Thyroid gland (tissue), 4 donors: ENCODE measurements around the gene PLEKHJ1.

Experiments
- CTCF ChIP-seq, 6 experiments: fragments of 200-600 bp in 3 of 6; fragments of 450-650 bp in 3 of 6; sonication (generic) in 3 of 6; IDR thresholded peaks; one replicate each; pipeline ENCODE4 v1.5.1; 2016 to 2019; ENCODE audit warnings: antibody characterized with exemption in 6 of 6, mild to moderate bottlenecking in 2 of 6, inconsistent platforms in 1 of 6, moderate library complexity in 1 of 6
- POLR2A ChIP-seq, 2 donors: fragments of 450-650 bp; IDR thresholded peaks; one replicate each; pipeline ENCODE4 v1.6.1; 2017; ENCODE audit warnings: antibody characterized with exemption in 2 of 2, mild to moderate bottlenecking in 2 of 2, moderate library complexity in 1 of 2

- no peak for TF ChIP-seq POLR2A (IDR thresholded peaks at IDR 0.05)
- TF ChIP-seq CTCF (IDR thresholded peaks at IDR 0.05), result no peak
Observed at GRCh38 chr19:2280633-2281264, 44.6 kb upstream of the PLEKHJ1 start.
